ENCODE measurements around the gene ARHGEF10L. TPM values are rescaled to one million over a fixed set of nuclear protein-coding genes. Genes with fewer than 3 reads are reported as not detected.

ARHGEF10L gene
- polyA plus RNA-seq, 3 donors: 35.2 to 52.0 (median 47.3) TPM

DNA sequence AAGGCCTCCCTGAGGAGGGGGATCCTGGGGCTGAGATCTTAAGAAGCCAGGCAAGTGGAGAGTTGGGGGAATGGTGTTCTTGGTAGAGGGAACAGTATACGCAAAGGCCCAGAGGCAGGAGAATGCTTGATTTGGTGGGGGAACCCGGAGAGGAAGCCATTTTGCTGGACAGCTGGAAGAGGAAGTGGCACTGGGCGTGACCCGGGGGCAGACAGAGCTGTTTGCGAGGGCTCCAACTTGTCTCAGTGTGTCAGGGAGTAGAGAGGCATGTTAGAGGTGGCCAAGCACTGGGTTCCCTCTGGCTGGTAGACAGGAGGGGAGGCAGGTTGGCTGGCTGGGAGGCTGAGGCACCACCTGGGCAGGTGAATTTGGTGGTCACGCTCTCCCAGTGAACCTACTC, 119.3 kb downstream of the ARHGEF10L start:
- no peak for DNase-seq (ENCODE audit: extremely low read depth in 1 of 11, low read depth in 9 of 11, low spot score in 4 of 11)

DNA sequence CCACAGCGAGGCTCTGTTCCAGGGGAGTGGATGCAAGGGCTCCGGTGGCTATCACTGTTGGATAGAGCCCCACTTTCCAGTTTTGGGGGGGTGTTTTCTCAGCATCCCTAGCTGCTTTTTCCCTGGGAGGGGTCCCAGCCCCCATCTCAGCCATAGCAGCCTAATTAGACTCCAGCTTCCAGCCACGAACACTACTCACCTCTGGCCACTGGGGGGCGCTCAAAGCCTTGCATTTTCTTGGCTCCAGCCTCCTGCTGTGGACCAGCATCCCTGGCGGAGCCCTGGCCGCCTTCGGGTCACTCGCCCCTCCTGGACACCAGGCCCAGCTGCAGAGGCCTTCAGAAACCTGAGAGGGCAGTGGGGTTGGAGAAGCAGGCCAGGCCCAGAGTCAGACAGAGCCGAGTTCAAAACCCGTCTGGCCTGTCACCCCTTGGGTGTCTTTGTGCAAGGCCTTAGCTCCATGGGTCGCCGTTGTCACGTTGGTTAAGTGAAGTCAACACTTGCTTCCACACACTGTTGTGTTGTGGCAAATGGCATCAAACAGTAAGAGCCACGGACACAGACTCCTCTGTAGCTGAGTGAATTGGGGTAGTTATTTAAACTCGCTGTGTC, 122.2 kb downstream of the ARHGEF10L start:
- DNase-seq (ENCODE audit: extremely low read depth in 1 of 11, low read depth in 9 of 11, low spot score in 4 of 11): peak in 7 of 11 donors; percentile 27 to 53 (median 48)

DNA sequence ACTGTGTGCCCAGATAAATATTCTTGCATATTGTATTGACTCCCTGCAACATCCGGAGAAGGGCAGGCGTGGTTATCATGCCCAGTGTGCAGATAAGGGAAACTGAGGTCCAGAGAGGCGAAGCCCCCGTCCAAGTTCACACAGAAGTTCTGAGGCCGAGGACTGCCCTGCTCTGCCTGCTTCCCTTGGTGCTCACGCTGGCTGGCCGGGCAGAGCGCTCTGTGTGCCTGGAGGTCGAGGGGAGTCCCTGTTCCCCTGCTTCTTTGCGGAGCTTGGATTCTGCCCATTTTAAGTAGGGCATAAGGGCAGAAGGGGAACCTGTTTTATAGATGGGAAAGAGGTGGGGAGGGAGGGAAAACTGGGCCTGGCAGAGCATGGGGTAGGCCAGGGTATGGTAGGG, 122.8 kb downstream of the ARHGEF10L start:
- no peak for DNase-seq (ENCODE audit: extremely low read depth in 1 of 11, low read depth in 9 of 11, low spot score in 4 of 11)

DNA sequence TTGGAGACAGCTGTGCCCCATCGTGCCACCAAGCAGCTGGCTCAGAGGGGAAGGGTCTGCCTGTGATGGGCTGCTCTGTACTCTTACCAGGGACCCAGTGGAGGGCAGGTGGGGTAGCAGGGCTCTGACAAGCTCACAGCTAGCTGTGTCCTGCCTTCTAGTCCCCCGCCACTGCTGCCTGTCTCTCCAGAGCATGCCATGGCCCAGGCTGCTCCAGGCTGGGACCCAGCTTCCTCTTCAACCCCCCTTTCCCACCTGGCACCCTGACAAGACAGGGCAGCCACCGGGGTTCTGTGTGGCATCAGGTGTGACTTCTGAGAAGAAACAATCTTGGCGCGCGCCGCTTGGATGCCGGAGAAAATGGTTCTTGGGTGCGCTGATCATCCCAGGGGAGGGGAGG, 123.3 kb downstream of the ARHGEF10L start:
- no peak for DNase-seq (ENCODE audit: extremely low read depth in 1 of 11, low read depth in 9 of 11, low spot score in 4 of 11)

DNA sequence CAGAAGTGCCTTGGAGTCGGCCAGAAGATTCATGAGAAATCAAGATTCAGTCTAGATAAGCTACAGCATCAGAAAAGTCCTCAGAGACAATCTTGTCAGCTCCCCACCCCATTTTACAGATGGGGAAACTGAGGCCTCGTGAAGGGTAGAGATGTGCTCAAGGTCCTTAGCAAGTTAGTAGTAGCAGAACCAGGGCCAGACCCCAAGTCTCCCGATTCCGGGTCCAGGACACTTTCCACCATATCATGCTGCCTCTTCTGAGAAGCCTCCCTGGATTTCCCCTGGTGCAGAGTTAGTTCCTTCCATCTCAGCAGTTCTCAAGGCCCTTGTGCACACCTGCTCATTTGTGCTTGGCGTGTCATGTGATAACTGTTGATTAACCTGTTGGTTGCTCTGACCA, 124.1 kb downstream of the ARHGEF10L start:
- no peak for DNase-seq (ENCODE audit: extremely low read depth in 1 of 11, low read depth in 9 of 11, low spot score in 4 of 11)

DNA sequence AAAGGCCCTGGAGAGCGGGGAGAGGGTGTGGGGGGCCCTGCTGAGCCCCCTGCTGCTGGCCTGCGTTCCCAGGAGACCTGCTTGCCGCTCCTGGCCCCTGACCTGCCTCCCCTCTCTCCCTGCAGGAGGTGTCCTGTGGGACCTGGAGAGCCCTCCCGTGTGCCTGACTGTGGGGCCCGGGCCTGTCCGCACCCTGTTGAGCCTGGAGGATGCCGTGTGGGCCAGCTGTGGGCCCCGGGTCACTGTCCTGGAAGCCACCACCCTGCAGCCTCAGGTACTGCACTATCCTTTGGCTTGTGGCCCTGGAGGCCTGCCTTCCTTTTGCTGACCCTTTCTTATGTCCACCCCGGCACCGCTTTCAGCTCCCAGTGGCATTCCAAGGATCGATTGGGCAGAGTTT, 124.8 kb downstream of the ARHGEF10L start:
- no peak for DNase-seq (ENCODE audit: extremely low read depth in 1 of 11, low read depth in 9 of 11, low spot score in 4 of 11)

DNA sequence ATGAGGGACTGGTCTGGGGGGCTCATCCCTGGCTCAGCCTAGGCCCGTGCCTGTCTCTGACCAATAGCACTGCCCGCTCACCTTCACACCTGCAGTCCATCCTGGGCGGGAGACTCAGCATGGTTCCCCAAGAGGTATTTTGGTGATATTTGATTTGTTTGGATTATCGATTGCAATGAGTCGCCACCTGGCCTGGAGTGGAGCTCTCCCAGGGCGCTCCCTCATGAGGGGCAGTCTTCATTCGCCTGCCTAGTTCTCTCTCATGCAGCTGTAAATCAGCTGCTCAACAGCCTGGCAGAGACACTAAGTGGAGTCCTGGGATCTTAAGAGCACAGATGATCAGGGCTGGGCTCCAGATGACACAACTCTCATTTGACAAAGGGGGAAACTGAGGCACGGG, 125.6 kb downstream of the ARHGEF10L start:
- no peak for DNase-seq (ENCODE audit: extremely low read depth in 1 of 11, low read depth in 9 of 11, low spot score in 4 of 11)

DNA sequence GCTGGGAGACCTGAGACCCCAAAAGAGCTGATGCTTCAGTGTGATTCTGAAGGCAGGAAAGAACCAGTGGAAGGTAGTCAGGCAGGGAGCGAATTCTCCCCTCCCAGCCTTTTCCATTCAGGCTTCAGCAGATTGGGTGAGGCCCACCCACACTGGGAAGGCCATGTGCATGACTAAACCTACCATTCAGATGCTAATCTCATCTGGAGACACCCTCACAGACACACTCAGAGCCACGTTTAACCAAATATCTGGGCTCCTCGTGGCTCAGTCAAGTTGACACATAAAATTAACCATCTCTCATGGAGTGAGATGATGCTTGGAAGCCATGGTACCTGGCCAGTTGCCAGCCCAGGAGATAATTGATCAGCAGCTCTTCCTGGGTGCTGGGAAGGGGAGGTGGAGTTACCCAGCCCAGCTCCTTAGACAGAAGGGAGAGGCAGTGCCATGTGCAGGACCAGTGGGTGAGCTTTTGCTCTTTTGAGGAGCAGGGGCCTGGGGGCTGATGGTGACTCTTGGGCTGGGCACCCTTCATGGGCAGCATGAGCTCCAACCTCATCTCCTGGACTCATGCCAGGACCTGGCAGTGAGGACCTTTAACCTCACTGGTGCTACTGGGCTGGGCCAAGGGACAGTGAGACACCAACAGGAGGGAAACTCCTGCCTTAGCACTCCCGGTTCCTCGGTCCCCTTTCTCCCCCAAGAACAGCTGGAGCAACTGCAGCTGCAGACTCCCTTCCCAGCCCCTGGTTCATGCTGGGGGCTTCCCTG, 126.6 kb downstream of the ARHGEF10L start:
- DNase-seq (ENCODE audit: extremely low read depth in 1 of 11, low read depth in 9 of 11, low spot score in 4 of 11): no peak

DNA sequence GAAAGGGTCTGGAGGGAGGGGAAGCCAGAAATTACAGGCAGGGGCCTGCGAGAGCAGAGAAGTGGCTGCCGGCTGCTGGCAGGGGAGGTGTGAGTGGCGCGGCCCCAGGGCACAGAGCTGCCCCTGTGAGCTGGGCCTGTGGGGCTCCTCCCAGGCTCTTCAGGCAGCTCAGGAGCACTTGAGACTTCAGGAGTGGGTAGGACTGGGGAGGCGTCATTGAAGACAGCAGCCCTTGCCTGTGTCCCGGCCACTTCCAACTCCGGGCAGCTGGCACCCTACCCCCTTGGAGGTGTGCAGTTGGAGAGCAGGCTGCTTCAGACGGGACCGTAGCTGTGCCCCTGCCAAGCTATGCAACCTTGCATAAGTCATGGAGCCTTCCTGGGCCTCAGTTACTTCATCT, 128.1 kb downstream of the ARHGEF10L start:
- no peak for DNase-seq (ENCODE audit: extremely low read depth in 1 of 11, low read depth in 9 of 11, low spot score in 4 of 11)

DNA sequence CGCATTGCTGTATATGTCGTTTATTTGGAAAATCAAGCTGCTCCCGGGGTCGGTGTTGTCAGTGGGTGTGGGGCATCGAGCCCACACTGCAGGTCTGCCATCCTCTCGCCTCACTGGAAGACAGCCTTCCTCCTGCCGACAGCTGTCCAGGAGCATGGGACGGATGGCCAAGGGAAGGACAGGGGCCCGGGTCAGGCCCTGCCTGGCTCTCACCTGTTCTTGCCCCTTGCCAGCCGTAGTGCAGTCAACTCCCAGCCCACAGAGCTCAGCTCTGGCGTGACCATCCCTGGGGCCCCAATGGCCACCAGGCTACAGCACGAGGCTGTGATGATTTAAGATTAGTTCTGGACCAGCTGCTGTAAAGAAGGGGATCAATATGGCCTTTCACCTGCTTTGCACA, 128.7 kb downstream of the ARHGEF10L start:
- no peak for DNase-seq (ENCODE audit: extremely low read depth in 1 of 11, low read depth in 9 of 11, low spot score in 4 of 11)

DNA sequence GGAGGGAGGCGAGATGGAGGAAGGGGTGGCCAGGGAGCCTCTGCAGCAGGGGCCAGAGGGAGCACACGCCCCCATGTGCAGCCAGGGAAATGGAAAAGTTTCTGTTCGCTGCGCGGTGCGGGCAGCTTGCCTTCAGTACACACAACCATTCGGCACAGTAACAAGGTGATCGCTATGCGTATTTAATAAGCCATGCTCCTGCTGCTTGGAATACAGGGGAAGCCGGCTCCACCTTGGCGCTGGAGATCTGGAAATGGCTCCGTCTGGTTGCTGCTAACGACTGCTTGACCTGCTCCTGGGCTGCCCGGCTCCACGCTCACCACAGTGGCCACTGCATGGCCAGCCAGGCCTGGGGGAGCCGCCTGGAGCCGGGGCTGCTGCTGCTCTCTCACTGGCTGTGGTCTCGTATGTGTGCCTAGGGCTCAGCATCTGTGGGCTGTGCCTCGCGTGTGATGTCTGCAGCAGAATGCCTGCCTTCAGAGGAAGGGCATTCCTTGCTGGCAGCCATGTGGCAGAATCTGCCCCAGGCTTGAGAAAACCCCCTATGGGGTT, 129.2 kb downstream of the ARHGEF10L start:
- DNase-seq (ENCODE audit: extremely low read depth in 1 of 11, low read depth in 9 of 11, low spot score in 4 of 11): no peak

DNA sequence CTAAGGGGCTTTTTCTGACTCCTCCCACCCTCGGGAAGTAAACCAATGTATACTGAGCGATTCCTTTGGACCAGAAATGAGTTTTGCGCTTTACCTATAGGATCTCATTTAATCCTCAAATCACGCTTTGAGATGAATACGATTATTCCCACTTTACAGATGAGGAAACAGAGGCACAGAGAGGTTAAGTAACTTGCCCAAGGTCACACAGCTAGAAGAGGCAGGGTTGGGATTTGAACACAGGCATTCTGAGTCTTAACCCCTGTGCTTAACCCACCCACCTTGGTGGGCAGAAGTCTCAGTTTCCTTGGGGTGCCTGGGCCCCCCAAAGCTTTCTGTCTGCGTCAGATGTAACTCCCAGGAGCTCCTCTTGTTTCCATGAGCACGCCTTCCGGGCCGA, 129.8 kb downstream of the ARHGEF10L start:
- no peak for DNase-seq (ENCODE audit: extremely low read depth in 1 of 11, low read depth in 9 of 11, low spot score in 4 of 11)

DNA sequence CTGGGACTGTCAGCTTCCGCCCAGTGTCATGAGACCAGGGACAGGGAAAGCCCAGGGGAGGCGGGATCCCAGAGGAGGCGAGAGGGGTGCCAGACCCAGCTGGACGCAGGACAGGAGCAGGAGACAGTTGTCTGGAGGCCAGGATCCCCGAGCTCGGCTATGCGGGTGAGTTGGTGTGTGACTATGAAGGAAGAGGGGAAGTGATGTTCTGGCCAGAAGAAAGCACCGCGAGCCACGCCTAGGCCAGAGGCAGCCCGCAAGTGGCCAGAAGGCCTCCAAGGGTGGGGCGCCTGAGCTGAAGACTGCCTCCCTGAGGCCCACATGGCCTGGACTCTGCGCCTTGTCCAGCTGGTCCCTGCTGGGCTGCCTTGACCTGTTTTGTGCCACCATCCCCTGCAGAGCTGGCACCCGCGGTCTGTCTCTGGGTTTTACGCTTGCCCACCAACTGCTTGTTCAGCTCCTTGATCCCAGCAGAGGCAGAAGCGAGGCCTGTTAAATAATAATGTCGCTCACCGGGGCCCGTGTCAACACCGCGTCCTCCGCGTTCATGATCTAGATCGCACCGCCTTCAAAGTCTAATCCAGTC, 130.5 kb downstream of the ARHGEF10L start:
- DNase-seq (ENCODE audit: extremely low read depth in 1 of 11, low read depth in 9 of 11, low spot score in 4 of 11): no peak

DNA sequence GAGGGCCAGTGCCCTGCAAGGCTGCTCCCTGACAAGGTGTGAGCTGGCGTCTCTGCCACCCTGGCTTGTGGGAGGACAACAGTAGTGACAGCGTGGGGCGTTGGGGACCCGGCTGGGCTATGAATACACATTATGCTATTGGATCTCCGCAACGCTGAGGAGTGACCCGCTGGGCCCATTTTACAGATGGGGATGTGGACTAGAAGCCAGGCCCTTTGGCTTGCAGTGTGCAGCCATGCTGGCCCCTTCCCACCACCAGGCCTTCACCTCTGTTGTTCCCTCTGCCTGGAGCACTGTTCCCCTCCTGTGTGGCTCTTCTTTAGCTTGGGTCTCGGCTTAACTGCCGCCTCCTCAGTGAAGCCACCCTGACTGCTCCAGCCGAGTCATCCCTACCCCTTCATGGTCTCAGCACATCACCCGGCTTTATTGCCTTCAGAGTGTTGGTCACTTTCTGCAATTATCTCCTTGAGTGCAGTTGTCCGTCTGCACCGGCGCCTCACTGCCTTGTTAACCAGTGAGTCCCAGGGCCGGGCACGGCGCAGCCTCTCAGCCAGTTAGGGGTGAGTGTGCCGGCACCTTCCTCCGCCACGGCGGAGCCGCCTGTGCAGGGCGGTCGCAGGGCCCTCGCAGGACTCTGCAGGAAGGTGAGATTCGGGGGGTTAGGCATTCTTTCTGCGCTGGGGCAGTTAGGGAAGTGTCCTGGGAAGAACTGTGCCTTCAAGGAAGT, 131.3 kb downstream of the ARHGEF10L start:
- DNase-seq (ENCODE audit: extremely low read depth in 1 of 11, low read depth in 9 of 11, low spot score in 4 of 11): no peak

DNA sequence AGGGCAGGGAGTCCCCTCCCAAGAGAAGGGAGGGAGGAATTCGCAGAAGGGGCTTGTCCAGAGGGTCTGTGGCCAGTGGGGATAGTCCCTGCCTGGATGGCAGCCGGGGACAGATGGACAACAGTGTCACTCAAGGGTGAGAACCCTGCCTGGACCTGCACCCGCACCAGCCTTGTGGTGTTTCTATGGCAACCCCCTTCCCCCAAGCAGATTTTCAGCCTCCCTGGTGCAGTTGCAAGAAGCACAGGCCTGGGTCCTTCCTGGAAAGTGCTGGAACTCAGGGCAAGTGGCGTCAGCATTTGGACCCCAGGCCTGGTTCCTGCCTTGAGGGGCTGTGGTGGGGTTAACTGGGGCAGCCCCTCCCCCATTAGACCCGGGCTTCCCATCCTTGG, 131.8 kb downstream of the ARHGEF10L start:
- DNase-seq (ENCODE audit: extremely low read depth in 1 of 11, low read depth in 9 of 11, low spot score in 4 of 11): no peak

DNA sequence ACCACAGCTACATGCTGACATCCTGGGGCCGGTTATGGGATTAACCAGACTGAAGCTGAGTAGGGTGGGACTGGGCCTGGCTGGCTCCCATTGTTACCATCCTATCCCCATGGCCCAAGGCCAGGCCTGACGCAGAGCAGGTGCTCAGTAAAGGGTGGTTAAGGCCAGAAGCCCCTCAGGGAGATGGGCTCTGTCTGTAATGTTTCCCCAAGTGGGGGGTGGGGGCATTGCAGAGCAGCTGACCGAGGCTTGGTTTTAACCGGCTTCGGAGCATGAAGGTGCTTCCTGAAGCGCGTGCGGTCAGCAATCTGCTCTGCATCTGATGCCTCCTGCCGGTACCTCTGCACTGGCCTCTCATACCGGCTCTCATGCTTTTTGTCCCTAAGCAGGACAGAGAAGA, 132.2 kb downstream of the ARHGEF10L start:
- DNase-seq (ENCODE audit: extremely low read depth in 1 of 11, low read depth in 9 of 11, low spot score in 4 of 11): no peak

DNA sequence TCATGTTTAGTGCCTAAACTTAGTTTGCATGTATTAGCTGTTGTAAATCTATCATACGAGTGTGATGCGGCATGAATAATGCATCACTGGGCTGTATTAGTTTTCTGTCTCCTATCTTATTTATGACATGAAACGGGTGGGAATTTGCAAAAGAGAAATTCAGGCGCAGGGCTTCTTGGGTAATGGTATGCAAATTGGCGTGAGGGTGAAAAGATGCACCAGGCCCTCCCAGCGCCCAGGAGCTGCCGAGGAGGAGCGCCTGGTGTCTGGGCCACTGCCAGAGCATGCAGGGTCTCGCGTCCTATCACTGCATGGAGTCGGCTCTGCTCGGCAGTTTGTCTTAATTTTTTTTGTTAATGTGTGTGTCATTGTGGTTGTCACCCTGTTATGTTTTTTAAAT, 132.7 kb downstream of the ARHGEF10L start:
- DNase-seq (ENCODE audit: extremely low read depth in 1 of 11, low read depth in 9 of 11, low spot score in 4 of 11): no peak

DNA sequence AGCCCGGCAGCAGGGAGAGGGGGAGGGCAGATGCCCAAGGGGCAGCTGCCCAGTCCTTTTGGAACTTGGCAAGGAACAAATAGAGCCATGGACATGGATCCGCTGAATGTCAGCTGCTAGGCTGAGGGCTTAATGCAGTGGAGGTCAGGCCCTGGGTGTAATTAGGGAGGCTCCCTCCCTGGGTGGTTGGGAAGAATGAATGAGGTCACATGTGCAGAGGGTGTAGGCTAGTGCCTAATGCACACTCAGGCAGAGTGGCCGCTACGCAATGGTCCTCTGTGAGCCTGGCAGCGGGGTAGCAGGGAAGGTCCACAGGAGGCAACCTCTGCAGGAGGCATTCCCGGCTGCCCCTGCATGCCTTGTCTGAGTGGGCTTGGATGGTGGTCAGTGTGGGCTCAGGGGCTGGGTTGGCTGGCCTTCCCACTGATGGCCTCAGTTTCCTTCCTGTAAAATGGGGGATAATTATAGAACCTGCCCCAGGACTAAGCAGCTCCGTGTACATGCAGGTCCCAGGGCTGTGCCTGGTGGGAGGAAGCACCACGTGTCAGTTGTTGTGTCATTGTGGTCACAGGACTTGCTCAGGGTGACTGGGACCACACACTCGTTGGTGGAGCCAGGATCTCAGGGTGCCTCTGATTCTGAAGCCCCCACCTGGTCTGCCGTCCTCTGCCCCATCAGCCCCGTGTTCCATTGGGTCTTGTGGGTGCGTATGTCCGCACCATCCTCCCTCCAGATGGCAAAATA, 134.0 kb downstream of the ARHGEF10L start:
- DNase-seq (ENCODE audit: extremely low read depth in 1 of 11, low read depth in 9 of 11, low spot score in 4 of 11): no peak

Data from renal cortex interstitium (tissue), 11 donors.